Stimulated activated naive CD8-positive, alpha-beta T cell treated with anti-CD3 and anti-CD28 coated beads, Interleukin-15, Interleukin-2, amounts not matched to agents 100 ng/mL and 50 ng/mL, for 24 hours (primary cell): ENCODE data around the gene RIPK3.
"Not testable (repeated sequence)": the region's sequence is repeated elsewhere in the genome, so short reads cannot be mapped to it uniquely, and the experiment has no call there.

Experiments
- H3K27ac Mint-ChIP-seq: one replicate; pipeline ENCODE4 v1.8.0; 2021; ENCODE audit warnings: mild to moderate bottlenecking, mixed read lengths
- H3K27me3 Mint-ChIP-seq: one replicate; pipeline ENCODE4 v1.8.0; 2021; ENCODE audit warnings: mixed read lengths
- H3K36me3 Mint-ChIP-seq: one replicate; pipeline ENCODE4 v1.8.0; 2021; ENCODE audit warnings: low read depth, mixed read lengths
- H3K4me1 Mint-ChIP-seq: one replicate; pipeline ENCODE4 v1.8.0; 2021; ENCODE audit warnings: low read depth, mixed read lengths
- H3K4me3 Mint-ChIP-seq: one replicate; pipeline ENCODE4 v1.8.0; 2021; ENCODE audit warnings: mild to moderate bottlenecking, mixed read lengths
- H3K9me3 Mint-ChIP-seq: one replicate; pipeline ENCODE4 v1.8.0; 2021; ENCODE audit warnings: mixed read lengths

The RIPK3 gene

DNA sequence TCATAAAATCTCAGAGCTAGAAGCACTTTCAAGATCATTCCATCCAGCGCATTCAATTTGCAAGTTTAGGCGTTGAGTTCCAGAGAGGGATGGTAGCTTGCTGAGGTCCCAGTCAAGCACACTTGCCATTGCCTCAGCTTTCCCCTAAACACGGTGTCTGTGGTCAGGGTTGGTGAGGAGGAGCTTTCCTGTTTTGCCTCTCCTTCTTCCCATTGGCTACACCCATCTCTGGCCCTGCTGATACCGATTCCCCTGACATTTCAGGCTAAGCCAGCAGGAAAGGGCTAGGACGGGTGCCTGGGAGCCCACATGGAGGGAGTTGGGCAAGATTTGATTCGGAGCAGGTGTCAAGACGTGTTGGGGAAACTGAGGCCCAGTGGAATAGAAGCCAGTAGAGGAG, 37.3 kb upstream of the RIPK3 start:
- Mint-ChIP-seq H3K4me3 (no peak overlapping the region), H3K27me3 (no peaks in the 10 kb centered on the region), H3K4me1 (no peaks in the 10 kb centered on the region), H3K27ac (no peak overlapping the region), H3K9me3 (no peaks in the 10 kb centered on the region), H3K36me3 (no peaks in the 10 kb centered on the region)

DNA sequence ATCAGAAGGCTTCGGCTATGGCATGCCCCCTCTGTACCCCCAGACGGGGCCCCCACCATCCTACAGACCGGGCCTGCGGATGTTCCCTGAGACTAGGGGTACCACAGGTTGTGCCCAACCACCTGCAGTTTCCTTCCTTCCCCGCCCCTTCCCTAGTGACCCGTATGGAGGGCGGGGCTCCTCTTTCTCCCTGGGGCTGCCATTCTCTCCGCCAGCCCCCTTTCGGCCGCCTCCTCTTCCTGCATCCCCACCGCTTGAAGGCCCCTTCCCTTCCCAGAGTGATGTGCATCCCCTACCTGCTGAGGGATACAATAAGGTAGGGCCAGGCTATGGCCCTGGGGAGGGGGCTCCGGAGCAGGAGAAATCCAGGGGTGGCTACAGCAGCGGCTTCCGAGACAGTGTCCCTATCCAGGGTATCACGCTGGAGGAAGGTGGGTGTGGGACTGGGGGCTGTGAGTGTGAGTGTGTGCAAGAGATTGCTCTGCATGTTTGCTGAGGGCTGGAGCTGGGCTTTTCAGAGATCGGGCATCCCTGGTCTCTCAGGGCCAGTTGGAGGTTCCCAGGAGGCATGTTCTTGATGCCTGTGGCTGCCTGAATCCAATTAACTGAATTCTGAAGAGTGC, 36.8 kb upstream of the RIPK3 start:
- Mint-ChIP-seq H3K9me3 (no peaks in the 10 kb centered on the region), H3K27ac (no peak overlapping the region), H3K4me3 (no peak overlapping the region), H3K4me1 (no peaks in the 10 kb centered on the region), H3K36me3 (no peaks in the 10 kb centered on the region), H3K27me3 (no peaks in the 10 kb centered on the region)

DNA sequence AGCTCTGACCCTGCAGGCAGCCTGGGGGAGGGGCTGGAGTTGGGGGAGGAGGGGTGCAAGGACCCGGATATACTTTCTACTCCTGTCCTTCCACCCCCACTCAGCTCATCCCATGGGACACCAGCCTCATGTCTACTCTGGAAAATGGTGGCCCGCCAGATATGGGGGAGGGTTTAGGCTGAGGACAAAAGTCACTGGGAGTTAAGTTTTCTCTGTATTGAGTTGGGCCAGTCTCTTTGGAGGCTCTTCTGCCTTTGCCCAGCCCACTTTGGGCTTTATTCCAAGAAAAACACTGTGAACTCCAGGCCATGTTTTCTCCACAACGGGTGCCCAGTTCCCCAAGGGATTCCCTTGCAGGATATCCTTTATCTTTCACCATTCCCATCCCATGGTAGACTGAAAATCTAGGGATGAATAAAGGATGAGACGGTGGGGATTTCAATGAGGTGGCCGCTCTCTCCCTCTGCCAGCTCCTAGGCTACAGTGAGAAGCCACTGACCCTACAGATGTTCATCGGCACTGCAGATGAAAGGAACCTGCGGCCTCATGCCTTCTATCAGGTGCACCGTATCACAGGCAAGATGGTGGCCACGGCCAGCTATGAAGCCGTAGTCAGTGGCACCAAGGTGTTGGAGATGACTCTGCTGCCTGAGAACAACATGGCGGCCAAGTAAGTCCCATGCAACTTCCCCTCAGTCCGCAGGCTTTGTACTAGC, 33.1 kb upstream of the RIPK3 start:
- H3K9me3 Mint-ChIP-seq = no peaks in the 10 kb centered on the region
- H3K4me3 Mint-ChIP-seq = no peak overlapping the region
- H3K27ac Mint-ChIP-seq = no peak overlapping the region
- peaks cover 4% of the 10 kb centered on the region for H3K4me1 Mint-ChIP-seq
- no peaks in the 10 kb centered on the region for H3K36me3 Mint-ChIP-seq
- H3K27me3 Mint-ChIP-seq = peaks cover 5% of the 10 kb centered on the region

DNA sequence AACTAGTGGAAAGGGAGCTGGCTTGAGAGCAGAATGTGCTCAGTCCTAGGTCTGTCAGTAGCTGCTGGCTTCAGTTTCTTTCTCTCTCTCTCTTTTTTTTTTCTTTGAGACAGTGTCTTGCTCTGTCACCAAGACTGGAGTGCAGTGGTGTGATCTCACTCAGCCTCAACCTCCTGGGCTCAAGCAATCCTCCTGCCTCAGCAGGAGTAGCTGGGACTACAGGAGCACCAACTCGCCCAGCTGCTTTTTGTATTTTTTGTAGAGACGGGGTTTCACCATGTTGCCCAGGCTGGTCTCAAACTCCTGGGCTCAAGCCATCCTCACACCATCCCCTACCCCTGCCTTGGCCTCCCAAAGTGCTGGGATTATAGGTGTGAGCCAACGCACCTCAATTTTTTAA, 31.8 kb upstream of the RIPK3 start:
- H3K9me3 Mint-ChIP-seq, H3K36me3 Mint-ChIP-seq, H3K4me3 Mint-ChIP-seq: not testable (repeated sequence)
- peak overlapping the region; percentile 33 for H3K27ac Mint-ChIP-seq
- peaks cover 10% of the 10 kb centered on the region for H3K27me3 Mint-ChIP-seq
- H3K4me1 Mint-ChIP-seq = peaks cover 16% of the 10 kb centered on the region

DNA sequence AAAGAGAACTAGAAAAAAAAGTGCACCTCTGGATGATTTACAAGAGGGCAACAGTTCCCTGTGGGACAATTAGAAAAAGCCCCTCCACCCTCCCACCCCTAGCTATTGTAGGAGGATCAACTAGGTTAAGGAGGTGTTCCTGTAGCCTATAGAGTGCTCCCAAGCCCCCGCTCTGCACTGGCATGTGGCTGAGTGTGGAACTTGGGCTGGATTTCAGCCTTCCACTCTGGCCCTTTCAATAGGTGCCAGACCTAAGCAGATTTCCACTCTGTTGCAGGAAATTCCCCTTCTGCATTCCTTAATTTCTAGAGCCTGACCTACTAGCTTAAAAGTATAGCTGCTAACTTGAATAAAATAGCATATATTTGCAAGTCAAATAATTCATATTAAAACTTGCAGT, 31.0 kb upstream of the RIPK3 start:
- Mint-ChIP-seq H3K9me3 (no peaks in the 10 kb centered on the region), H3K4me3 (no peak overlapping the region), H3K27me3 (peaks cover 15% of the 10 kb centered on the region), H3K4me1 (peaks cover 22% of the 10 kb centered on the region), H3K36me3 (no peaks in the 10 kb centered on the region), H3K27ac (no peak overlapping the region)

DNA sequence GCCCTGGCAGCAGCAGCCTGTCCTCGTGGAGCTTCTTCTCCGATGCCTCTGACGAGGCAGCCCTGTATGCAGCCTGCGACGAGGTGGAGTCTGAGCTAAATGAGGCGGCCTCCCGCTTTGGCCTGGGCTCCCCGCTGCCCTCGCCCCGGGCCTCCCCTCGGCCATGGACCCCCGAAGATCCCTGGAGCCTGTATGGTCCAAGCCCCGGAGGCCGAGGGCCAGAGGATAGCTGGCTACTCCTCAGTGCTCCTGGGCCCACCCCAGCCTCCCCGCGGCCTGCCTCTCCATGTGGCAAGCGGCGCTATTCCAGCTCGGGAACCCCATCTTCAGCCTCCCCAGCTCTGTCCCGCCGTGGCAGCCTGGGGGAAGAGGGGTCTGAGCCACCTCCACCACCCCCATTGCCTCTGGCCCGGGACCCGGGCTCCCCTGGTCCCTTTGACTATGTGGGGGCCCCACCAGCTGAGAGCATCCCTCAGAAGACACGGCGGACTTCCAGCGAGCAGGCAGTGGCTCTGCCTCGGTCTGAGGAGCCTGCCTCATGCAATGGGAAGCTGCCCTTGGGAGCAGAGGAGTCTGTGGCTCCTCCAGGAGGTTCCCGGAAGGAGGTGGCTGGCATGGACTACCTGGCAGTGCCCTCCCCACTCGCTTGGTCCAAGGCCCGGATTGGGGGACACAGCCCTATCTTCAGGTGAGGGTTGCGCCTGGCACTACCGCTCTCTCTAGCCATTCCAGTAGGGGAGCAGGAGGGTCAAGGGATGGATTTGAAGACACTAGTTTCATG, 30.3 kb upstream of the RIPK3 start:
- Mint-ChIP-seq H3K27me3 (peaks cover 20% of the 10 kb centered on the region), H3K4me1 (peaks cover 28% of the 10 kb centered on the region), H3K36me3 (no peaks in the 10 kb centered on the region), H3K27ac (no peak overlapping the region), H3K9me3 (no peaks in the 10 kb centered on the region), H3K4me3 (no peak overlapping the region)

DNA sequence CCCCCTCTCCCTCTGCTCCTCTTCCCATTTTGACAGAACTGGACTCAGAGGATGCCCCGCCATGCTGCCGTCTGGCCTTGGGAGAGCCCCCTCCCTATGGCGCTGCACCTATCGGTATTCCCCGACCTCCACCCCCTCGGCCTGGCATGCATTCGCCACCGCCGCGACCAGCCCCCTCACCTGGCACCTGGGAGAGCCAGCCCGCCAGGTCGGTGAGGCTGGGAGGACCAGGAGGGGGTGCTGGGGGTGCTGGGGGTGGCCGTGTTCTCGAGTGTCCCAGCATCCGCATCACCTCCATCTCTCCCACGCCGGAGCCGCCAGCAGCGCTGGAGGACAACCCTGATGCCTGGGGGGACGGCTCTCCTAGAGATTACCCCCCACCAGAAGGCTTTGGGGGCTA, 29.7 kb upstream of the RIPK3 start:
- Mint-ChIP-seq H3K4me1 (peaks cover 31% of the 10 kb centered on the region), H3K27ac (no peak overlapping the region), H3K36me3 (no peaks in the 10 kb centered on the region), H3K27me3 (peaks cover 23% of the 10 kb centered on the region), H3K4me3 (peak overlapping the region; percentile 37), H3K9me3 (no peaks in the 10 kb centered on the region)

DNA sequence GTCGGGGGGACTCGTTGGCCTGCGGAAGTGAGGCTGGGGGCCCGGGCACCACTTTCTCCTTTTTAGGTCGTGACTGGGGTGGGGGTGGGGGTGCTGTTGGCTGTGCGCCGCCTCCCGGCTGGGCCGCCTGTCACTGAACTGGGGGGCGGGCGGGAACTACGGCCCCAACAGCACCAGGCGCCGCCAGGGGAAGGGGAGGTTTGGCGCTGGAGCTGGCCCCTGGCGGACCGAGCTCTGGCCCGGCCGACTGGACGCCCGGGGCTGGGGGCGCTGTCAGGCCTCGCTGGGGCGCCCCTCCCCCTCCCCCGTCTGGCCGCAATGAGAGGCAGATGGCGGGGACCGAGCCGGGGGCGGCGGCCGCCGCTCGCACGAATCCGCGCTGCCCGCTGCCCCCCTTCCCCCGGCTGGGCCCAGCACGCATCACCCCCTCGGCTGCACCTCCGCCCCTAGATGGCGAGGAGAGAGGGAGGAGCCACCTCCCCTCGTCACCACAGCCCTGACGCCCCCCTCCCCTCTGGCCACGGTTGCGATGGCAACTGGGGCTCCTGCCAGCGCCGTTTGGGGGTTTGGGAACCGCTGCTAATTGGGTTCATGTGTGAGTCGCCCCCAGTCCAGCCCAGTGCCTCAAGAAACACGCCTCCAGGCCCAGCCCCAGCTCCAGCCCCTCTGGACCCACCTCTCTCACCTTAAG, 28.9 kb upstream of the RIPK3 start:
- peak overlapping the region; percentile 35 for H3K4me3 Mint-ChIP-seq

DNA sequence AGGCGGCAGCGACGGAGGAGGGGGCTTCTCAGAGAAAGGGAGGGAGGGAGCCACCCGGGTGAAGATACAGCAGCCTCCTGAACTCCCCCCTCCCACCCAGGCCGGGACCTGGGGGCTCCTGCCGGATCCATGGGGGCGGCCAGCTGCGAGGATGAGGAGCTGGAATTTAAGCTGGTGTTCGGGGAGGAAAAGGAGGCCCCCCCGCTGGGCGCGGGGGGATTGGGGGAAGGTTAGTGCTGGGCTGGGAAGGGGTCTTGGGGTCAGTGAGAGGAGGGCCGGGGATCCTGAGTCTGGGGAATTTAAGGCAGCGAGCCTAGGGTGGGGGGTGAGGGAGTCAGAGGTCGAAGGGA, 28.4 kb upstream of the RIPK3 start:
- Mint-ChIP-seq H3K4me3 (peak overlapping the region; percentile 35), H3K27ac (no peak overlapping the region), H3K27me3 (peaks cover 28% of the 10 kb centered on the region), H3K9me3 (no peaks in the 10 kb centered on the region), H3K4me1 (peaks cover 31% of the 10 kb centered on the region), H3K36me3 (no peaks in the 10 kb centered on the region)

More for the DNA sequence above, 28.9 kb upstream of the RIPK3 start:
- Mint-ChIP-seq H3K27ac (peak overlapping the region; percentile 40), H3K36me3 (no peaks in the 10 kb centered on the region), H3K4me1 (peaks cover 31% of the 10 kb centered on the region), H3K9me3 (no peaks in the 10 kb centered on the region), H3K27me3 (peaks cover 24% of the 10 kb centered on the region)

DNA sequence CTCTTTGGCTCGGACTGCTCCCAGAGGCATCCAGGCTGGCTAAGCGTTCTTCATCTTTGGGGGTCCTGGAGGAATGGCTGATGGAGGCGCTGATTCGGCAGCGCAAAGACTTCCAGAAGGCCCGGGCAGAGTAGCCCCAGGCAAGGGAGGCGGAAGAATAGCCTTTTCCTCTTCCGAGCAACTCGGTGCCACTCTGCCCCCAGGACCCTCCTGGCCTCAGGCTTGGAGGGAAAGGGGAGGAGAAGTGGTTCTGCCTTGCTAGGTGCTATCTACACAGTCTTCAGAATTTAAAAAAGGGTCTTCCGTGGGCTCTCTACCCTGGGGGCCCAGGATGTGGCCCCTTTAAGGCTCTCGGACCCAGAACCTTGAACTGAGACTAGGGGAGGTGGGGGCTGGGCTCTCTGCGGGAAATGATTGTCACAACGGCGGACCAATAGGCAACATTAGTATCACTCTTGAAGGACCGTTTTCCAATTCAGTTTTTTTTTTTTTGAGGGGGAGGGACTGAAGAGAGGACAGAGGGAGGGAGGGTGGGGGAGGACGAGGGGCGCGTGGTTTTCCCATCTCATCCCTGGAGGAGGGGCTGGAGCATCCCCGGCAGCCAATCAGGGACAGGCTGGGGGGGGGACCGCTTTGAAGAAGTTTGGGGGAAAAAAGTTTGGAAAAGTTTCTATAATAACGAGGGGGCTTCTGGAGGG, 27.9 kb upstream of the RIPK3 start, which contains the start of gene NFATC4:
Gene NFATC4 (plus strand): TSS at position 671 of the 698 bp plus-strand sequence. CDS start 157 bp downstream, outside the sequence.
- Mint-ChIP-seq H3K27me3 (peaks cover 32% of the 10 kb centered on the region), H3K4me1 (peaks cover 31% of the 10 kb centered on the region), H3K36me3 (no peaks in the 10 kb centered on the region), H3K9me3 (no peaks in the 10 kb centered on the region), H3K27ac (peak within 1 kb of the TSS; percentile 55), H3K4me3 (peak within 1 kb of the TSS; percentile 73)

DNA sequence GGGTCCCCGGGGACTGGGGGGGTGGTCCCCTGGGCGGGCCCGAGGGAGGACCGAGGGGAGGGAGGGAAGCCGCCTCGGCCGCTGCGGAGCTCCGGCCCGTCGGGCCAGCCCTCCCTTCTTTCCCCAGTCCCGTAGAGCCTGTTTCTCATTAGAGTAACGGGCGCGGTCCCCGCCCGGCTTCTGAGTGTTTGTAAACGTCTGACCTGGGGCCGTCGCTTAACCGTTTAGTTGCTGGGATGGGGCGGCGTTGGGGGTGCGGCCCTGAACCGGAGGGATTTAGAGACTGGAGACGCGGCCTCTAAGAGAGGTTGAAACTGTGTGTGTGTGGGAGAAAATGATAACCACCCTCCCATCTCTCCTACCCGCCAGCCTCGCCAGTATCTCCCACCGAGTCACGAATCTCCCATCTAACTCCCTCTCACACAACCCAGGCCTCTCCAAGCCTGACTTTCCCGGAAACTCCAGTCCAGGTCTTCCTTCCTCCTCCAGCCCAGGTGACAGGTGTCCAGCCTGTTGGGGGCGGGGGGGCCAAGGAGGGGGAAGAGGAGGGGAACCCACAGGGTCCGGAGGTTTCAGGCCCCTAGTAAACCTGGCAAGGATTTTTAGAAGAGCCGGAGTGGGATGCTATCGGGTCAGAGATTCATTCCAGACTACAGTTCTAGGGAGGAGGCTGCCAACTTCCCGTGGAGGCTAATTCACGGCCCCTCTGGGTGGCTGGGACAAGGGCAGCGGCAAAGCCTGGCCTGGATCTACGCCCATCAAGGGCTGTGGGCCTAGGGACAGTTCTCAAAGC, 27.1 kb upstream of the RIPK3 start:
- peak overlapping the region; percentile 55 for H3K27ac Mint-ChIP-seq
- peaks cover 35% of the 10 kb centered on the region for H3K27me3 Mint-ChIP-seq
- H3K36me3 Mint-ChIP-seq = no peaks in the 10 kb centered on the region
- peaks cover 31% of the 10 kb centered on the region for H3K4me1 Mint-ChIP-seq
- H3K9me3 Mint-ChIP-seq = no peaks in the 10 kb centered on the region
- H3K4me3 Mint-ChIP-seq = peak overlapping the region; percentile 73

DNA sequence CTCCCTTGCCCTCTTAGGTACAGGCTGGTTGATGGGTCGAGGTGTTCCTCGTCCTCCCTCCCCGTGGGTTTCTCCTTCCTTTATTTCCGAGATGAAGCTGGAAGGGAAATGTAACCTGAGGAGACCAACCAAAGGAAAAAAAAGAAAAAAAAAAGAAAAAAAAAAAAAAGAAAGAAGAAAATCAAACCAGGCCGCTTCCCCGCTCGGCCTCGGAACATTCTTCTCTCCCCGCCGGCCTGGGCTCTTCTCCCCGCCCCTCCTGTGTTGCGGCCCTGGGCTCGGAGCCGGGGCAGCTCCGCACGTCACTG, 26.6 kb upstream of the RIPK3 start:
- no peaks in the 10 kb centered on the region for H3K9me3 Mint-ChIP-seq
- H3K27ac Mint-ChIP-seq = peak overlapping the region; percentile 94
- no peaks in the 10 kb centered on the region for H3K36me3 Mint-ChIP-seq
- peaks cover 31% of the 10 kb centered on the region for H3K4me1 Mint-ChIP-seq
- peaks cover 38% of the 10 kb centered on the region for H3K27me3 Mint-ChIP-seq
- H3K4me3 Mint-ChIP-seq = peak overlapping the region; percentile 79

DNA sequence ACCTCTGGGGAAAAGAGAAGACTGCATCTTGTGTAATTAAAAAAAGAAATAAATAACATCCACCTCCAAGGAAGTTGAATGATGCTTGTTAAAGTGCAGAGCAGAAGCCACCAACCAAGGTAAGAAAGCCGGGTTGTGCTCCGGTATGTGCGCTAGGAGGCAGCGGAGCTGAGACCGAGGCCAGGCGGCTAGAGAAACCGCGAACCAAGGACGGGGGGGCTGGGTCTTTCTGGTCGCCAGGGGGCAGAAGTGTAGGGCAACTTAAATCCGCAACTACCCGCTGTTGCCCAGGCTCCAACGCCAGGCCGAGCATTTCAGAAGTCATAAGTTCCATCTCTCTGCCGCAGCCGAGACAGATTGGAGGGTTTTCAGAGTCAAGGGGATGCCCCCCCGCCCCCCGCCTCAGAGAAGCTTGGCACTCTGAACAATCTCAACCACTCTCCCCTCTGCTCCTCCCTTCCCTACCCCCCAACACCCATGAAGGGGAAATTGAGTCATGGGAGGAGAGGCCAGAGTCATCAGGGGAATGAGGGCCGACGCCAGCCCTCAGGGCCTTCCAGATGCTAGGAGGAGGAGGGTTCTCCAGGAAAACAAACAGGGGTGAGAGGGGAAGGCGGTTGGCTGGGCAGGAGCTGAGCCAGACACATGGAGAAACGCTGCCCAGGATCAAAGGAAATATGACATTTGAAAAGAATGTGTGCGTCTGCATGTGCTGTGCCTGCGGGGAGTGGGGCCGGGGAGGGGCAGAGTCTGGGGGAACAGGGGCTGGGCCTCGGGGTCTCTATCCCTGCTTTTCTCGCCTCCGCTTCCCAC, 26.0 kb upstream of the RIPK3 start:
- peak overlapping the region; percentile 79 for H3K4me3 Mint-ChIP-seq
- H3K9me3 Mint-ChIP-seq = no peaks in the 10 kb centered on the region
- peak overlapping the region; percentile 94 for H3K27ac Mint-ChIP-seq
- H3K27me3 Mint-ChIP-seq = peaks cover 43% of the 10 kb centered on the region
- H3K4me1 Mint-ChIP-seq = peaks cover 31% of the 10 kb centered on the region
- no peaks in the 10 kb centered on the region for H3K36me3 Mint-ChIP-seq
